Measurements from ENCODE around the gene IRF5. TPM values are rescaled to one million over a fixed set of nuclear protein-coding genes. Genes with fewer than 3 reads are reported as not detected.

The IRF5 gene
- total RNA-seq, 1 donor from 2014 or later = 1.8 TPM

DNA sequence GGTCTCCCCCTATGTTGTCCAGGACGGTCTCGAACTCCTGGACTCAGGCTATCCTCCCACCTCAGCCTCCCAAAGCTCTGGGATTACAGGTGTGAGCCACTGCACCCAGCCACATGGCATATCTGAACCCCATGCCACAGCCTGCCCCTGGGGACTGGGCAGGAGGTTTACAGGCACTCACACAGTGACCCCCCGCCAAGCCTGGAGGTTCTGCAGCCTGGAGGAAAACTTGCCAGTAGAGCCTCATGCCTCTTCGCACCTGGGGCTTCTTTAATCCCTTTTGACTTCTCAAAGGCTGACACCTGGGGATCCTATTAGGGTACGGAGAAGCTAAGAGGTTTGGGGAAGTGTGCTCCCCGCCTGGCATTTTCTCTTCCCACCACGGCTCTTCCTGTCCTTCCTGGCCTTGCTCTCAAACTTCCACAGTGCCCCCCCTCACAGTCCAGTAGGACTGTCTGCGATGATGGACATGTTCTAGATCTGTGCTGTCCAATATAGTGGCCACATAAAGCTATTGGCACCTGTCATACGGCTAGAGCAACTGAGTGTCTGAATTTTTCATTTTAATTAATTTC lies 15.8 kb upstream of the IRF5 start:
- Mint-ChIP-seq H3K27me3 (peaks cover 67% of the 10 kb centered on the region), H3K9me3 (no peaks in the 10 kb centered on the region), H3K4me1 (ENCODE audit: unreplicated experiment) (peaks cover 9% of the 10 kb centered on the region), H3K4me3 (no peak overlapping the region), H3K27ac (no peak overlapping the region), H3K36me3 (no peaks in the 10 kb centered on the region)
- TF ChIP-seq, protein P1, sequence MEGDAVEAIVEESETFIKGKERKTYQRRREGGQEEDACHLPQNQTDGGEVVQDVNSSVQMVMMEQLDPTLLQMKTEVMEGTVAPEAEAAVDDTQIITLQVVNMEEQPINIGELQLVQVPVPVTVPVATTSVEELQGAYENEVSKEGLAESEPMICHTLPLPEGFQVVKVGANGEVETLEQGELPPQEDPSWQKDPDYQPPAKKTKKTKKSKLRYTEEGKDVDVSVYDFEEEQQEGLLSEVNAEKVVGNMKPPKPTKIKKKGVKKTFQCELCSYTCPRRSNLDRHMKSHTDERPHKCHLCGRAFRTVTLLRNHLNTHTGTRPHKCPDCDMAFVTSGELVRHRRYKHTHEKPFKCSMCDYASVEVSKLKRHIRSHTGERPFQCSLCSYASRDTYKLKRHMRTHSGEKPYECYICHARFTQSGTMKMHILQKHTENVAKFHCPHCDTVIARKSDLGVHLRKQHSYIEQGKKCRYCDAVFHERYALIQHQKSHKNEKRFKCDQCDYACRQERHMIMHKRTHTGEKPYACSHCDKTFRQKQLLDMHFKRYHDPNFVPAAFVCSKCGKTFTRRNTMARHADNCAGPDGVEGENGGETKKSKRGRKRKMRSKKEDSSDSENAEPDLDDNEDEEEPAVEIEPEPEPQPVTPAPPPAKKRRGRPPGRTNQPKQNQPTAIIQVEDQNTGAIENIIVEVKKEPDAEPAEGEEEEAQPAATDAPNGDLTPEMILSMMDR (conservative IDR thresholded peaks at IDR 0.05) = no peak
- DNase-seq (ENCODE audit: extremely low spot score, unreplicated experiment) = no peak

DNA sequence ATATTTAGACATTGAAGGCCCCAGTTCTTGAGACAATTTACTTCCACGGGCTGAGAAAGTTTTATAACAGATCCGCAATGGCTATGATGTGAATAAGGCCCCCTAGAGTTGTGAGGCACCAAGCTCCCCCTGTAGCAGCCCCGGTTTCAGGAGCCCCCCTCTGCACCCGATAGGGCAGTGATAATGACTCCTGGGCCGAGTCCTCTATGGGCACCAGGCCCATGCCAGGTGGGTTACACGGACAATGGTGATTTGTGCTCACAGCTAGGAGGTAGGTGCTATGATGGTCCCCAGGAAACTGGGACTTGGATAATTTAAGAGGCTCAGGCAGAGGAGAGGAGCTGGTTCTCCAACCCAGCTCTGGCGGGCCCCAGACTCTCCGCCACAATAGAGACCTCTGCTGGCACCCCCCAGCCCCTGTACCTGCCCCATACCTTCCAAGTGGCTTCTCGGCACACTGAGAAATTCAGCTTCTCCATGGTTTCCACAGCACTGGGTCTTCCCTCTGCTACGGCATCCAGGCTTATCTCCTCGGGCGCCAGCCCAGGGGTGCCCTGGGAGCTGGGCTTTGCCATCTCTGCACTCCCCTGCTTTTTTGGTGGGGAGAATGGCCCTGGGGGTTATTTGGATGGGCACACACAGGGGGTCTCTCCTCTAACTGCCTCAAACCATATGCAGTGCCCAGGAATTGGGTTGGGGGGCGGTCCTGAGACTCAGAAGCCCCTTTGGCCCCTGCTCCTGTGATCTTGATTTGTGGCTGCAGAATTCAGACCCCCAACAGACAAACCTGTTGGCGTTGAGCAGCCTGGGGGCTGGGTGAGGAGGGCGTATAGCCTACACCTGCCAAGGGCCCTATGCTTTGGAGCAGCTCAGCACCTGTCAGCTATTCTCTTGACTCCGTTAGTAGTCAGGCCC lies 15.0 kb upstream of the IRF5 start:
- no peaks in the 10 kb centered on the region for H3K36me3 Mint-ChIP-seq
- no peaks in the 10 kb centered on the region for H3K9me3 Mint-ChIP-seq
- DNase-seq (ENCODE audit: extremely low spot score, unreplicated experiment) = no peak
- H3K27me3 Mint-ChIP-seq = peaks cover 60% of the 10 kb centered on the region
- no peak overlapping the region for H3K4me3 Mint-ChIP-seq
- TF ChIP-seq, protein P1 (conservative IDR thresholded peaks at IDR 0.05) = no peak
- H3K27ac Mint-ChIP-seq = no peak overlapping the region
- peaks cover 9% of the 10 kb centered on the region for H3K4me1 Mint-ChIP-seq (ENCODE audit: unreplicated experiment)

DNA sequence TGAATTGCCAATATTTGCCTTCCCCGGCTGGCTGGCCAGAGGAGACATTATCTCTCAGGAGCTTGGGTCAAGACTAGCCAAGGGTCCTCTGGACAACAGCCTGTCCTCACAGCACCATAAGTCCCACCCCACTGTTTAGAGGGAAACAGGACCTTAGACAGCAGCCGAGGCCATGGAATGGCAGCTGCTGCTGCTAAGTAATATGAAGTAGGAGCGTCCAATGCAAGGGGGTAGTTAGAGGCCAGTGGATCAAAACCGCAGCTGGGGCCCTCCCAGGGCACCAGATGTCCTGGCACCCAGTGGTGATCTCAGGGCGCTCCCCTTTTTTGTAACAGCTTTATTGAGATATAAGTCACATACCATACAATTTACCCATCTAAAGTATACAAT lies 14.3 kb upstream of the IRF5 start:
- DNase-seq (ENCODE audit: extremely low spot score, unreplicated experiment) = no peak
- Mint-ChIP-seq H3K4me3 (no peak overlapping the region), H3K9me3 (no peaks in the 10 kb centered on the region), H3K27me3 (peaks cover 53% of the 10 kb centered on the region), H3K27ac (no peak overlapping the region), H3K36me3 (no peaks in the 10 kb centered on the region), H3K4me1 (ENCODE audit: unreplicated experiment) (peaks cover 9% of the 10 kb centered on the region)
- TF ChIP-seq, protein P1 (conservative IDR thresholded peaks at IDR 0.05) = no peak

DNA sequence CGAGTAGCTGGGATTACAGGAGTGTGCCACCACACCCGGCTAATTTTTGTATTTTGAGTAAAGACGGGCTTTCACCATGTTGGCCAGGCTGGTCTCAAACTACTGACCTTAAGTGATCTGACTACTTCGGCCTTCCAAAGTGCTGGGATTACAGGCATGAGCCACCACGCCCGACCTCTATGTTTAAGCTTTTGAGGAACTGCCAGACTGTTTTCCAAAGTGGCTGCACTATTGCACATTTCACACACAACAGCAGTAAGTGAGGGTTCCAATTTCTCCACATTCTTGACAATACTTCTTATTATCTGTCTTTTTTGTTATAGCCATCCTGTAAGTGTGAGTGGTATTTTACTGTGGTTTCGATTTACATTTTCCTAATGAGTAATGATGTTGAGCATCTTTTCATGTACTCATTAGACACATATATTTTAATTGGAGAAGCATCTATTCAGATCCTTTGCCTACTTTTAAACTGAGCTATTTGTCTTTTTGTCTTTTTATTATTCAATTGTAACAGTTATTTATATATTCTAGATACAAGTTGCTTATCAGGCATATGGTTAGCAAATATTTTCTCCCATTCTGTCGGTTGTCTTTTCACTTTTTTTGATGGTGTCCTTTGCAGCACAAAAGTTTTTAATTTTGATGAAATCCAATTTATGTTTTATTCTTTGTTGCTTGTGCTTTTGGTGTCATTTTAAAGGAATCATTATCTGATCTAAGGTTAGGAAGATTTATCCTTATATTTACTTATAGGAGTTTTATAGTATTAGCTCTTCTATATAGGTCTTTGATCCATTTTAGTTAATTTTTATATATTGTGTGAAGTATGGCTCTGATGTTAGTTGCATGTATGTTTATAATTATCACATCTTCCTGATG lies 12.8 kb upstream of the IRF5 start:
- H3K36me3 Mint-ChIP-seq = no peaks in the 10 kb centered on the region
- peaks cover 38% of the 10 kb centered on the region for H3K27me3 Mint-ChIP-seq
- TF ChIP-seq, protein P1 (conservative IDR thresholded peaks at IDR 0.05) = no peak
- H3K4me1 Mint-ChIP-seq (ENCODE audit: unreplicated experiment) = peaks cover 9% of the 10 kb centered on the region
- H3K4me3 Mint-ChIP-seq = no peak overlapping the region
- no peaks in the 10 kb centered on the region for H3K9me3 Mint-ChIP-seq
- no peak overlapping the region for H3K27ac Mint-ChIP-seq
- no peak for DNase-seq (ENCODE audit: extremely low spot score, unreplicated experiment)

DNA sequence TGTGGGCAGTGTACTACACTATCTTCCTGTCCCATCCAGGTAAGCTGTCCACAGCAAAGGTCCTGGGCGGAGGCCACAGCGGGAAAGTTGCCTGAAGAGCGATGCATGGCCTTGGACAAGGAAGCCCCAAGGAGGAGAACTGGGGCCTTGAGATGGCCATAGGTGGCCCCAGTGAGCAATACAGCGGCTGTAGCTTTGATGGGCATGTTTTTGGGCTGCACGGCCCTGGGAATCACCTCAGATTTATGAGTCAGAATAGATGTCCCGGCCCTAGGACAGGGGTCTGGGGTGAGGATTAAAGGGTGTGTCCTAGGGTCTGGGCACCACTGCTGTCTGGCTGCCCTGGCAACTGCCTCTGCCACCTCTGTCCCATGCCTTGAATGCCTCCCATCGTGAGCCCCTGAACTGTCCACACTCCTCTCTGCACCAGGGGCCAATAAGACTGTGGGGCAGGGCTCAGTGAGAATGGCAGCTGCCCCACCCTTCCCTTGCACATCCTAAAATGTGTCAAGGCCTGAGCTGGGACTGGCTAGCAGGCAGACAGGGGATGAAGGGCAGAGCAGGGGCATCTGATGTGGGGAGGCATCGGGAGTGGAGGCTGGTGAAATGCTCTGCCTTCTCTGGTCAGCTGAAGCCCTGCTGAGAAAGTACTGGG lies 9.4 kb upstream of the IRF5 start:
- H3K9me3 Mint-ChIP-seq = no peaks in the 10 kb centered on the region
- TF ChIP-seq, protein P1 (conservative IDR thresholded peaks at IDR 0.05) = no peak

More for the DNA sequence above, 9.4 kb upstream of the IRF5 start:
- Mint-ChIP-seq H3K4me3 (no peak overlapping the region), H3K4me1 (ENCODE audit: unreplicated experiment) (no peaks in the 10 kb centered on the region), H3K27me3 (peaks cover 18% of the 10 kb centered on the region), H3K36me3 (no peaks in the 10 kb centered on the region), H3K27ac (no peak overlapping the region)
- DNase-seq (ENCODE audit: extremely low spot score, unreplicated experiment) = no peak

All from type B pancreatic cell (in vitro differentiated cells).